GM20000 (cell line): ENCODE results near the gene CD81.
A peak's percentile ranks its signal among the peaks of the same experiment; 100 is the strongest.

Experiments used
- DNase-seq: peaks from one replicate; pipeline ENCODE4 v3.0.0; 2012; ENCODE audit warnings: low spot score
- CTCF ChIP-seq: IDR thresholded peaks from 2 replicates; pipeline ENCODE4 v1.5.1; 2012; ENCODE audit warnings: mild to moderate bottlenecking, control low read depth; ENCODE audit errors: extremely low read depth, missing control alignments

The CD81 gene

DNA sequence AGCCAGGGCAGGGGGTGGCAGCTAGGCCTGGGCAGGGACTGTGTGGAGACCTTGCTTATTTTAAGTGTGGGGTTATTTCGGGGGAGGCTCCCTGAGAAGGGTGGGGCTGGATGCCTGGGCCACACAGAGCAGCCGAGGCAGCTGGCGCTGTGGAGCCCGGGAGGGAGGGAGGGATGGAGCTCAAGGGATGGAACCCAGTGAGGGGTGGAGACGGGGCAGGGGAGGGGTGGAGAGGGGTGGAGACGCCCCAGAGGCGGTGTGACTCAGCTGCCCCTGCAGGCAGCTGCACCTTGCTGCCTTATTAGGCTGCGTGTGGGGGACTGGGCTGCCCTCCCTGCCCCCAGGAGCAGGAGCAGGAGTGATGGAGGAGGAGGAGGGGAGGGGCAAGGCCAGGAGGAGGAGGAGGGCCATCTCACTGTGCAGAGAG lies 13.6 kb downstream of the CD81 start:
- TF ChIP-seq CTCF: no peak
- DNase-seq: no peak

DNA sequence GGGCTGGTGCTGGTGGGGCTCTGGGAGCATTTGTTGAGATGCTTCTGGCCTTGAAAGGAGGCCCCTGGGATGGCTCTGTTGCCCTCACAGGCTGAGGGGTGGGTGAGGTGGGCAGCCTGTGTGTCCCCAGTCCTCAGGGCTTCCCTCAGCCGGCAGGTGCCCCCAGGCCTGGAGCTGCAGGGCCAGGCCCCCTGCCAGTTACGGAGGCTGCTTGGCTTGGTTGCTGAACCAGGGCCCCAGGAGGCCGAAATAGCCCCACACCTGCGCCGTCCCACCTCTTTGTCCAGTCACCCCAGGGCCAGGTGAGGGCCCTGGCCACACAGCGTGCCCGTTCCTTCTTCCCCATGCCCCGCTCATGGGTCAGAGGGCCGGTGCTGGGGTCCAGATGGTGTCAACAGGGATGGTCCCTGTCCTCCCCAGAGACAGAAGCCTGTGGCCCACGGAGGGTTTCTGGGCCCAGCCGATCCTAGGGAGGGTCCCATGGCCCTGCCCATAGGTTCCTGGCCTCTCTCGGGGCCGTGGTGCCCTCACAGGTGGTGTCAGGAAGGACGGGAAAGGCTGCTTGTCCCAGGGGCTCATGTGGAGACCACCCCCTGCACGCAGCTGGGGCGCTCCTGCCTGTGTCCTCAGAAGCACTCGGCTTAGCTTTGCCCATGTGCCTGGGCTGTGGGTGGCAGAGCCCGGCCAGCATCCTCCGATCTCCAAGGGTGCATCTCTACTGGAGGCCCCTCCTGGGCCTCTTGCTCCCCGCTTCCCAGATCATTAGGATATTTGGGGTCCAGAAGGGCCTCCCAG lies 14.3 kb downstream of the CD81 start:
- DNase-seq: no peak
- TF ChIP-seq CTCF: no peak

DNA sequence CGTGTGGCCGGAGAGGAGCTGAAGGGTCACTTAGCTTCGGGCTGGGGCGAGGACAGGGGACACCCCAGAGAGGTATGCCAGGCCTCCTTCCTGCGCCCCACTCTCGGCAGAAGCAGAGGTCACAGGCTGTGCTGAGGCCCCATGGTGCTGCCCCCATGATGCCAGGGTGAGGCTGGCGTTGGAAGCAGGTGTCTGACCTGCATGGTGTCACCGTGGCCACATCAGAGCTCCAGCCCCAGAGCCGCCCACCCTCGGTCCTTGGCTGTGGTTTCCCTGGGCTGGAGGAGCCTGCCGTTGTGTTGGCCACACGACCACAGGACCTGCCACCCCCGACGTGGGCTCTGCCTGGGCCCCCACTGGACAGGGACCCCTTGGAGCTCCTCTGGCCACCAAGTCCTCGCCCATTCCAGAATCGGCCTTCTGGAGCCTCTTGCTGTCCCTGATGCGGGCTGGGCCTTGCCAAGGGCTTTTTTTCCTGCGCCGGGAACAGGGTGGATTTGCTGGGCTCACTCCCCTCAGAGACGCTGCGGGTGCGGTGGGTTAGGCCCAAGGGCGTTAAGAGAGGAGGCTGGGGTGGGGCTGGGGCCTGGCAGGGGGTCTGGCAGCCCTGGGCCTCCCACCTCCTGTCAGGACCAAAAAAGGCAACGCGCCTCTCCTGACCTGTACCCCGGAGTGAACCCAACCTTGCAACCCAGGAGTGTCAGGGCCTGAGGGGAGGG lies 15.3 kb downstream of the CD81 start:
- no peak for DNase-seq
- no peak for TF ChIP-seq CTCF

GRCh38 chr11:2393111-2393868 lies 16.2 kb downstream of the CD81 start:
- TF ChIP-seq CTCF: no peak
- DNase-seq: peak; percentile 60

- TF ChIP-seq CTCF: no peak
- DNase-seq: no peak
These were observed 17.1 kb downstream of the CD81 start for GRCh38 chr11:2393941-2394817.

GRCh38 chr11:2394818-2395105 lies 17.7 kb downstream of the CD81 start:
- TF ChIP-seq CTCF: no peak

More at GRCh38 chr11:2394818-2395105, 17.7 kb downstream of the CD81 start:
- no peak for DNase-seq
